Measurements from ENCODE around the gene ZNF532.

ZNF532 gene

GRCh38 chr18:58943896-58944295 is 79.2 kb downstream of the ZNF532 start:
- H3K9me3 Mint-ChIP-seq = no peaks in the 10 kb centered on the region
- H3K36me3 Mint-ChIP-seq (ENCODE audit: low read depth) = peaks cover 16% of the 10 kb centered on the region
- H3K27ac Mint-ChIP-seq = no peak overlapping the region
- no peaks in the 10 kb centered on the region for H3K27me3 Mint-ChIP-seq
- H3K4me1 Mint-ChIP-seq (ENCODE audit: low read depth) = peaks cover 10% of the 10 kb centered on the region
- H3K4me3 Mint-ChIP-seq = no peak overlapping the region
- intact Hi-C loops (cut with micrococcal nuclease) = no loop called here

DNA sequence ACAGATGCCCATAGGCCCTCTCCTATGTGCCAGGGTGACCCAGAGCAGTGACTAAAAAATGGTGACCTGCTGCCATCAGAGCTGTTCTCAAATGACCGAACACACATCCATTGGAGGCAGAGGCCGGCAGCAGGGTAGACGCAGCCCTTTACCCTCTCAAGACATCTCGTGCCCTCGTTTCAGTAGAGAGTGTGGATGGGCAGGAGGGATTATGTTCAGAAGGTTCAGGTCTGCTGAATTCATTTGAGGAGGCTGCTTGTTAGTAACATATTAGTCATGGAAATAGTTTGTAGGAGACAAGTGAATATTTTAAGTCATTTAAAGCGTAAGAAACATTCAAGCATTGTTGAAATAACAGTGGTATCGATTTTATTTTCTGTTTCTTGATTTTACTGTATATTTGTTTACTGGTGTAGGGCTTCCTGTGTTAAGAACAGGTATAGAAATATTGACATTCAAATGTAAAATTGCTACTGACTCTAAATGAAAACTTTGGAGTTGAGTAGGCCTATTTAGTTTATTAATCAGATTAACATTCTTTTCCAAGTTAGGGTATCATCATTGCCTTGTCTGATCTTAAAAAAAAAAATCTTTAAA is 82.6 kb downstream of the ZNF532 start:
- Mint-ChIP-seq H3K27me3 (no peaks in the 10 kb centered on the region), H3K4me1 (ENCODE audit: low read depth) (no peaks in the 10 kb centered on the region), H3K27ac (no peak overlapping the region), H3K9me3 (no peaks in the 10 kb centered on the region), H3K36me3 (ENCODE audit: low read depth) (no peaks in the 10 kb centered on the region), H3K4me3 (no peak overlapping the region)
- intact Hi-C loops (cut with micrococcal nuclease) = no loop called here

- Mint-ChIP-seq H3K9me3 (no peaks in the 10 kb centered on the region), H3K4me3 (no peak overlapping the region), H3K4me1 (ENCODE audit: low read depth) (no peaks in the 10 kb centered on the region), H3K27me3 (no peaks in the 10 kb centered on the region), H3K27ac (no peak overlapping the region), H3K36me3 (ENCODE audit: low read depth) (no peaks in the 10 kb centered on the region)
- intact Hi-C loops (cut with micrococcal nuclease) = no loop called here
Observed at GRCh38 chr18:58949031-58949430, 84.4 kb downstream of the ZNF532 start.

GRCh38 chr18:58951986-58952702 is 87.5 kb downstream of the ZNF532 start:
- intact Hi-C loops (cut with micrococcal nuclease) = no loop called here
- Mint-ChIP-seq H3K9me3 (no peaks in the 10 kb centered on the region), H3K27ac (no peak overlapping the region), H3K27me3 (no peaks in the 10 kb centered on the region), H3K36me3 (ENCODE audit: low read depth) (no peaks in the 10 kb centered on the region), H3K4me3 (no peak overlapping the region), H3K4me1 (ENCODE audit: low read depth) (no peaks in the 10 kb centered on the region)

GRCh38 chr18:58952858-58953257 is 88.2 kb downstream of the ZNF532 start:
- intact Hi-C loops (cut with micrococcal nuclease) = no loop called here
- Mint-ChIP-seq H3K27ac (no peak overlapping the region), H3K4me3 (no peak overlapping the region), H3K9me3 (no peaks in the 10 kb centered on the region), H3K4me1 (ENCODE audit: low read depth) (no peaks in the 10 kb centered on the region), H3K27me3 (no peaks in the 10 kb centered on the region), H3K36me3 (ENCODE audit: low read depth) (no peaks in the 10 kb centered on the region)

GRCh38 chr18:58953627-58954026 is 89.0 kb downstream of the ZNF532 start:
- Mint-ChIP-seq H3K4me3 (no peak overlapping the region), H3K36me3 (ENCODE audit: low read depth) (no peaks in the 10 kb centered on the region), H3K4me1 (ENCODE audit: low read depth) (no peaks in the 10 kb centered on the region), H3K27me3 (no peaks in the 10 kb centered on the region), H3K27ac (no peak overlapping the region), H3K9me3 (no peaks in the 10 kb centered on the region)
- intact Hi-C loops (cut with micrococcal nuclease) = no loop called here

DNA sequence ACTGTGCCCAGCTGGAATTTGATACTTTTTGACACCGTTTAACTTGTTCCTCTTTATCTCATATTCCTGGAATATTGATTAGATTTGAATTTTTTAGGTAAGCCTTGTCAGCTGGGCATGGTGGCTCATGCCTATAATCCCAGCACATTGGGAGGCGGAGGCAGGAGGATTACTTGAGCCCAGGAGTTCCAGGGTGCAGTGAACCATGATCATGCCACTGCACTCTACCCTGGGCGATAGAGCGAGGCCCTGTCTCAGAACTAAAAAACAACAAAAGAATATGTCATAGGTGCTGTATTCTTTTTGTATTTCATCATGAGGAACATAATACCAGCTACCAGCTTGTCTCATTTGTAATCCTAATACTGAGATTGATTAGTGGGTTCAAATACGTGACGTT is 90.3 kb downstream of the ZNF532 start:
- H3K4me1 Mint-ChIP-seq (ENCODE audit: low read depth) = no peaks in the 10 kb centered on the region

DNA sequence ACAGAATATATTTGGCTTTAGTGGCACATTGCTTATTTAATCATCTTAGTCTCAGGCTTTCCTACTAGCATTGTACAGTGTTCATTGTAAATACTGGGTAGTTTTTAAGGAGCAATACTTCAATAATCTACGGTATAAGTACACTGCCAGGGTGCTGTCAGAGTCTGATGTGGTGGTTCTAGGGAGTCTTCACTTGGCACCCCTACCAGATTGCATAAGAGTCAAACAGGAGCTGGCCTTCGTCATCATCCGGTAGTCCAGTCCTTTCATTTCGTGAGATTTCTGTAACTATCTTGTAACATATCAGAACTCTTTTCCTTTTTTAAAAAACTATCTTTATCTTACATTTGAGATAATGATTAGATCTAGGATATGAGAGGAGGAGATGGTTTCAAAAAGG is 91.1 kb downstream of the ZNF532 start:
- Mint-ChIP-seq H3K4me1 (ENCODE audit: low read depth) (no peaks in the 10 kb centered on the region), H3K9me3 (no peaks in the 10 kb centered on the region), H3K36me3 (ENCODE audit: low read depth) (no peaks in the 10 kb centered on the region), H3K27me3 (no peaks in the 10 kb centered on the region), H3K27ac (no peak overlapping the region), H3K4me3 (no peak overlapping the region)
- intact Hi-C loops (cut with micrococcal nuclease) = no loop called here

More for the DNA sequence above, 90.3 kb downstream of the ZNF532 start:
- Mint-ChIP-seq H3K27ac (no peak overlapping the region), H3K27me3 (no peaks in the 10 kb centered on the region), H3K36me3 (ENCODE audit: low read depth) (no peaks in the 10 kb centered on the region), H3K4me3 (no peak overlapping the region), H3K9me3 (no peaks in the 10 kb centered on the region)
- intact Hi-C loops (cut with micrococcal nuclease) = no loop called here

DNA sequence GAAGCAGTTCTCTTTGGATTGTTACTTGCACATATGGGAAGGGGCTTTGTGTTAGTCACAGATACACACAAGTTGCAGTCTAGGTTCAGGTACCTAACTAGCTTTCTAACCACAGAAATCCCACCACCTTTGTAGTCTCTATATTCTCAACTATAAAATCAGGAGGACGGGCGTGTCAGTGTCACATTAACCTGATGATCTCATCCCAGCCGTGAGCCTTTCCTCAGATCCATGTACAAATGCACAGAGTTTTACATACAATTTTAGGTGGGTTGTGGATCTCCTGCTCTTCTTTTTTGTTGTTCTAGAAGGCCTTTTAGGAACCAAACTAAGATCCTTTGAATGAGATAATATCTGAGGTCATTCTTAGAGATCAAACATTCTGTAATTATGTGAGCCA is 94.0 kb downstream of the ZNF532 start:
- Mint-ChIP-seq H3K27ac (no peak overlapping the region), H3K4me1 (ENCODE audit: low read depth) (no peaks in the 10 kb centered on the region), H3K36me3 (ENCODE audit: low read depth) (no peaks in the 10 kb centered on the region), H3K27me3 (no peaks in the 10 kb centered on the region), H3K9me3 (no peaks in the 10 kb centered on the region), H3K4me3 (no peak overlapping the region)
- intact Hi-C loops (cut with micrococcal nuclease) = no loop called here

- intact Hi-C loops (cut with micrococcal nuclease) = no loop called here
- no peaks in the 10 kb centered on the region for H3K27me3 Mint-ChIP-seq
- no peaks in the 10 kb centered on the region for H3K9me3 Mint-ChIP-seq
- no peaks in the 10 kb centered on the region for H3K4me1 Mint-ChIP-seq (ENCODE audit: low read depth)
- no peak overlapping the region for H3K27ac Mint-ChIP-seq
- H3K36me3 Mint-ChIP-seq (ENCODE audit: low read depth) = no peaks in the 10 kb centered on the region
- no peak overlapping the region for H3K4me3 Mint-ChIP-seq
Observed at GRCh38 chr18:58960508-58960907, 95.8 kb downstream of the ZNF532 start.

DNA sequence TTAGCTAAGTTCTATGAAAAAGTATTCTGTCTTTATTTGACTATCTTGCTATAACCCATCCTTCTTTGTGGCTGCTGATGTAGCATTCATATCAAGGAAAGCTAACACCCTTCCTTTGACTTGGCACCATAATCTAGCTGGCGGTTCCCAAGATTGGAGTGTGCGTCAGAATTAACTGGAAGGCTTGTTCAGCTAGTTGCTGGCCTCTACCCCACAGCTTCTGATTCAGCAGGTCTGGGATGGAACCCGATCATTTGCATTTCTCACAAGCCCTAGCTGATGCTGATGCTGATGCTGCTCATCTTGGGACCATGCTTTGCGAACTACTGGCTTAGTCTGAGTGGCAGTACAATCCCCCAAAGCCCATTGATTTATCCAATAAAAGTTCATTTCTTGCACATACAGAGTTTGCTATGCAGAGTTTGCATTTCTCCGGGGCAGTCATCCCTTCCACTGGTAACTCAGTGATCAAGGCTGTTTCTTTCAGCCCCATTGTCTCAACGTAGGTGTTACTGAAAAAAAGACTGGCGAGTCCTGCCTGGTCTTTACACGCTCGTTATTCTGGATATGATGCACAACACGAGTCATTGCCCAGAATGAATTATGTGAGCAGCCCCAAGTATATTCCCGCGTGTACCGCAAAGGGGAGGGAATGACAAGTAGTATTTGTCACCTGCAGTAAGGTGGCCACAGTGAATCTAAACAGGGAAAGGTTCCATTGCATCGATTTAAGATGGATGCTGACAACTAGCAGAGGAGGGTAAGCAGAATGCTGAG is 96.5 kb downstream of the ZNF532 start:
- H3K36me3 Mint-ChIP-seq (ENCODE audit: low read depth) = no peaks in the 10 kb centered on the region
- no peaks in the 10 kb centered on the region for H3K9me3 Mint-ChIP-seq
- no peaks in the 10 kb centered on the region for H3K4me1 Mint-ChIP-seq (ENCODE audit: low read depth)
- H3K4me3 Mint-ChIP-seq = no peak overlapping the region
- no peaks in the 10 kb centered on the region for H3K27me3 Mint-ChIP-seq
- intact Hi-C loops (cut with micrococcal nuclease) = no loop called here
- no peak overlapping the region for H3K27ac Mint-ChIP-seq

GRCh38 chr18:58962336-58962735 is 97.7 kb downstream of the ZNF532 start:
- no peak overlapping the region for H3K27ac Mint-ChIP-seq
- no peaks in the 10 kb centered on the region for H3K4me1 Mint-ChIP-seq (ENCODE audit: low read depth)
- no peaks in the 10 kb centered on the region for H3K9me3 Mint-ChIP-seq
- H3K4me3 Mint-ChIP-seq = no peak overlapping the region
- H3K36me3 Mint-ChIP-seq (ENCODE audit: low read depth) = no peaks in the 10 kb centered on the region
- H3K27me3 Mint-ChIP-seq = no peaks in the 10 kb centered on the region
- intact Hi-C loops (cut with micrococcal nuclease) = no loop called here

DNA sequence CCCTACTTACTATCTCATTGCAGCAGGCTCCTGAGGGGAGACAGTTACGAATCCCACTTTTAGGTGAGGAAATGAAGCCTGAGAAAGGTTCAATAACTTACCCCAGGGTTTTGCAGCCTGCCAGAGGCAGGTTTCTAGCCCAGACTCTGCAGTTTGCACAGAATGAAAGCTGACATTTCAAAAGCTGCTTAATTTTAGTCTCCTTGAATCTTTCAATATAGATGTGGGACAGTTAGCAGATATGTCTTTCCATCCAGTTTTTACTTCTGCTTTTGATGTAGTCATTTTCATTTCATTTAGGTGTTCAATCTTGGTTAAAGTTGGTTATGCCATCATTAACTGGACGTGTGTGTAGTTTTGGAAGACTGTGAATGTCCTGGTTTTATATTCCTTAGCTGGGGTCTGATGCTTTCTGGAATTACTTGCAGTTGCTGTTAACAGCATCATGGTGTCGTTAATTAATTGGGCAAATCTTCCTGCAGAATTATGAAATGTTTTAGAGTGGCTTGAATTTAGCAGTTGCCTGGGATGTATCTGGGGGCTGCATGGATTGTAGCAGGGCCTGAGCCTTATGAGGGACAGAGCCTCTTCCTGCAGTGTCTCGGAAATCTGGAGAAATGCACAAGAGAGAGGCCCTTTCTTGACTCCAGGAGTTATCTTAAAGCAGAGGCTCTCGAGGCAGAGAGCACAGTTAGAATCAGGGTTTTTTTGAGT is 100.8 kb downstream of the ZNF532 start:
- intact Hi-C loops (cut with micrococcal nuclease) = no loop called here
- H3K27ac Mint-ChIP-seq = no peak overlapping the region
- H3K4me1 Mint-ChIP-seq (ENCODE audit: low read depth) = no peaks in the 10 kb centered on the region
- no peaks in the 10 kb centered on the region for H3K27me3 Mint-ChIP-seq
- H3K4me3 Mint-ChIP-seq = no peak overlapping the region
- H3K36me3 Mint-ChIP-seq (ENCODE audit: low read depth) = no peaks in the 10 kb centered on the region
- no peaks in the 10 kb centered on the region for H3K9me3 Mint-ChIP-seq
